ENCODE results near the gene BUB3.

- TF ChIP-seq, protein P1, sequence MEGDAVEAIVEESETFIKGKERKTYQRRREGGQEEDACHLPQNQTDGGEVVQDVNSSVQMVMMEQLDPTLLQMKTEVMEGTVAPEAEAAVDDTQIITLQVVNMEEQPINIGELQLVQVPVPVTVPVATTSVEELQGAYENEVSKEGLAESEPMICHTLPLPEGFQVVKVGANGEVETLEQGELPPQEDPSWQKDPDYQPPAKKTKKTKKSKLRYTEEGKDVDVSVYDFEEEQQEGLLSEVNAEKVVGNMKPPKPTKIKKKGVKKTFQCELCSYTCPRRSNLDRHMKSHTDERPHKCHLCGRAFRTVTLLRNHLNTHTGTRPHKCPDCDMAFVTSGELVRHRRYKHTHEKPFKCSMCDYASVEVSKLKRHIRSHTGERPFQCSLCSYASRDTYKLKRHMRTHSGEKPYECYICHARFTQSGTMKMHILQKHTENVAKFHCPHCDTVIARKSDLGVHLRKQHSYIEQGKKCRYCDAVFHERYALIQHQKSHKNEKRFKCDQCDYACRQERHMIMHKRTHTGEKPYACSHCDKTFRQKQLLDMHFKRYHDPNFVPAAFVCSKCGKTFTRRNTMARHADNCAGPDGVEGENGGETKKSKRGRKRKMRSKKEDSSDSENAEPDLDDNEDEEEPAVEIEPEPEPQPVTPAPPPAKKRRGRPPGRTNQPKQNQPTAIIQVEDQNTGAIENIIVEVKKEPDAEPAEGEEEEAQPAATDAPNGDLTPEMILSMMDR (IDR thresholded peaks at IDR 0.05; ENCODE audit: control extremely low read depth in 1 of 3, insufficient read depth in 1 of 3, low read depth in 1 of 3, low read length in 3 of 3), result no peak
- TF ChIP-seq EP300 (IDR thresholded peaks at IDR 0.05; ENCODE audit: borderline replicate concordance in 1 of 2, low read depth in 2 of 2, low read length in 2 of 2) (no peak), POLR2AphosphoS5 (IDR thresholded peaks at IDR 0.05; ENCODE audit: low read depth, low read length) (no peak), POLR2A (IDR thresholded peaks at IDR 0.05; ENCODE audit: control extremely low read depth in 1 of 2, low read depth in 2 of 2, low read length in 2 of 2) (no peak), E2F6 (IDR thresholded peaks at IDR 0.05) (no peak; the same call in 1 of the 2 replicates), RAD21 (IDR thresholded peaks at IDR 0.05 in 1 of 2, conservative IDR thresholded peaks at IDR 0.05 in 1 of 2; ENCODE audit: low read depth in 2 of 2, low read length in 2 of 2) (no peak), FOSL1 (IDR thresholded peaks at IDR 0.05; ENCODE audit: insufficient read depth, low read depth, low read length) (no peak), RFX5 (IDR thresholded peaks at IDR 0.05; ENCODE audit: borderline replicate concordance, low read depth, low read length) (no peak), EZH2 (IDR thresholded peaks at IDR 0.05; ENCODE audit: low read depth, low read length, severe bottlenecking) (peak; percentile 96), TAF1 (IDR thresholded peaks at IDR 0.05; ENCODE audit: low read depth, low read length) (no peak), TEAD4 (IDR thresholded peaks at IDR 0.05; ENCODE audit: low read depth, low read length) (no peak), TBP (IDR thresholded peaks at IDR 0.05; ENCODE audit: low read depth, low read length) (no peak)
These were observed 12.2 kb upstream of the BUB3 start for GRCh38 chr10:123141791-123142700.

Measured in H1 (cell line).